Prostate gland (tissue), 2 donors: ENCODE measurements around the gene ATF6B. TPM values are rescaled to one million over a fixed set of nuclear protein-coding genes. Genes with fewer than 3 reads are reported as not detected.

Experiments used
- DNase-seq: peaks from one replicate; pipeline ENCODE4 v3.0.0-alpha.2; 2019; ENCODE audit warnings: low spot score
- H3K27ac ChIP-seq, 2 donors: fragments of 200-600 bp; sonication (generic); 2 replicates each; pipeline ENCODE4 v1.5.1; 2017 to 2019
- H3K27me3 ChIP-seq: fragments of 200-600 bp; sonication (generic); replicated peaks from 2 replicates; pipeline ENCODE4 v1.5.1; 2019; ENCODE audit not compliant: insufficient read depth
- H3K36me3 ChIP-seq, 2 donors: fragments of 200-600 bp; sonication (generic); 1 replicate in 1 of 2; 2 replicates in 1 of 2; pipeline versions ENCODE4 v1.5.1 to v1.8.1; 2017 to 2019
- H3K4me1 ChIP-seq: fragments of 200-600 bp; sonication (generic); replicated peaks from 2 replicates; pipeline ENCODE4 v1.5.1; 2019
- H3K4me3 ChIP-seq, 2 donors: fragments of 200-600 bp; sonication (generic); 2 replicates each; pipeline ENCODE4 v1.5.1; 2017 to 2019
- H3K9me3 ChIP-seq: fragments of 200-600 bp; sonication (generic); 2 replicates; pipeline ENCODE4 v1.5.1; 2017
- CTCF ChIP-seq, 4 experiments: fragments of 200-600 bp in 2 of 4; fragments of 450-650 bp in 2 of 4; sonication (generic) in 2 of 4; IDR thresholded peaks; 1 replicate in 3 of 4; 2 replicates in 1 of 4; pipeline ENCODE4 v1.5.1; 2016 to 2019; ENCODE audit warnings: antibody characterized with exemption in 4 of 4, mild to moderate bottlenecking in 2 of 4, moderate library complexity in 2 of 4
- POLR2A ChIP-seq: fragments of 450-650 bp; IDR thresholded peaks from one replicate; pipeline ENCODE4 v1.6.1; 2016; ENCODE audit warnings: antibody characterized with exemption, mild to moderate bottlenecking
- POLR2AphosphoS5 ChIP-seq: sonication (generic); formaldehyde crosslinking; IDR thresholded peaks from one replicate; pipeline ENCODE4 v1.6.1; 2017; ENCODE audit warnings: antibody characterized with exemption
- WGBS: methylation state at CpG from one replicate; pipeline ENCODE4 v1.1.5; 2018; 5-methylcytosine and 5-hydroxymethylcytosine counted together
- intact Hi-C: fragments of 100-400 bp; cut with DNase I; formaldehyde crosslinking; loops from one replicate; pipeline ENCODE4 v1.14.2; 2022
- total RNA-seq, 2 donors: library from RNA; depleted of rRNA; stranded (reverse); fragments of >200 nt; gene quantifications; one replicate each; pipeline ENCODE4 v1.1.0, GENCODE V29; 2016

Gene ATF6B
- 100 to 1,000 TPM in 1 of 2 donors, 10 to 100 TPM in 1; 70.6 to 132 TPM for total RNA-seq

DNA sequence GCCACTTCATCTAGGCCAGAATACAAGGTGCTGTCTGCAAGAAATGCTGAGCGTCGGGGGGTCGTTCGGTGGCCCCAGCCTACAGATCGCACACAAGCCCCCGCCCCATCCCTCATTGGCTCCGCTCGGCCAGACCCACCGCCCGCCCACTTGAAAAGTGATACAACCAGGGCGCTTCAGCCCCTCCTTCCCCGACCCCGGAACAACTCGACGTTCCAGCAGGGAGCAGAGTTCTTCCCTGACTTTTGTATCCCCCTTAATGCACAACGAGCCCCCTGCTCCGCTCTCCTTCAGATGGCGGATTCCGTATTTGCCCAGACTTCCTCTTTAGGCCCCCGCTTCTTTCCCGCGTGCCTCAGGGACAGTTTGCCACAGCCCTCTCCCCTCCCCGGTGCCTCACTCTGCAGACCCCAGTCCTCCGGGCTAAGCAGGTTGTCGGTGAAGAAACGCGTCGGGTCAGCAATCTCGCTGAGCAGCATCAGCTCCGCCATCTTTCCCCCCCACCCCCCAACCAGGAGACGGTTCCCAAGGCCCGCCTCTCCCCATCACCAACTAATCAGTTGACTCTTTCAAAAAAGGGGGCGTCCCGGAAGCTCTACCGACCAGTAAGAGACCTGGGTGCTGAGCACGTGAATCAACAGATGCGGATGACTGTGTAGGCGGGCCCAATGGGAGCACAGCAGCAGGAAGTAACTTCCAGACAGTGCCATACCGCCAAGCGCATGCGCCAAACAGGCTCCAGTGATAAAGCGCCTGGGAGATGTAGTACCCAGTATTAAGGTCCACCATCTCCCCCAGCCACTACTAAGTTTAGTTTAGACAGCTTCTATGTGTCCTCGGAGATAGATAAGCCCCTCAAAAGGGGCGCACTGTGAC lies at the start of gene ATF6B:
Gene ATF6B, minus strand, starts transcription at position 530 of the 876 bp plus-strand sequence. Its CDS starts 39 bp downstream, at position 491.
- H3K4me3 ChIP-seq = peak within 1 kb of the TSS; percentile 67 to 96
- H3K27ac ChIP-seq = peak within 1 kb of the TSS; percentile 94 to 95
- H3K27me3 ChIP-seq = no peaks in the 10 kb centered on the region
- intact Hi-C loops = no loop called here
- WGBS = under 1% methylated on average over 42 of the region's 44 CpGs
- H3K36me3 ChIP-seq = no peaks in the 10 kb centered on the region
- TF ChIP-seq CTCF (IDR thresholded peaks at IDR 0.05) (peak in 1 of 4 experiments; percentile 11), POLR2AphosphoS5 (peak; percentile 97), POLR2A (peak; percentile 51)
- DNase-seq = peak; percentile 99
- H3K9me3 ChIP-seq = no peaks in the 10 kb centered on the region
- H3K4me1 ChIP-seq = peaks cover 22% of the 10 kb centered on the region

DNA sequence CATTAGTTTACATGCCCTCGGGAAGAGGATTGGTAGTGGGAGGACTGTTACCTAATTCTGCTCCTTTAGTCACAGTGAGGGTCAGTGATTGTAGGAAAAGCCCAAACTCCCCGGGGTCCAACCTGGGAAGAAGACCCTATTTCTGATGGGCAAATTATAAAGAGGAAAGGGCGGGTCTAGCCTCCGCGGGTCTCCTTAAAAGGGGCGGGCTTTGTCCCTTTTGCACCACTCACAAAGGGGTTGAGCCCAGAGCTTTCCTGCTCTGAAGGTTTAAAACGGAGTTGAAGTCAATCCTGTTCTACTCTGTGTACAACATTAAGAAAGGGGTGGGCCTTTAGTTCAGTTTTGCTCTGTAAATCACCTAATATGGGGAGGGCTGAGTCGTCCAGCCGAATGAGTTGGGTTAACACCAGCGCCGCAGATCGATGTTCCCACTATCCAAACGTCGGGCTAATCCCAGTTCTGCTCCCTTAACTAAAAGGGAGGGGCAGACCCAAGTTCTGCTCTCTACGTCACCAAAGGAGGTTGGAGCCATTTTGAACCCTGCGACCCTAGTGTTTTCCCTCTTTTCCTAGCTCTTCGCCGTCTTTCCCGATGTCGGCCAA lies 49.2 kb upstream of the ATF6B start:
- WGBS = 0% methylated on average over 20 of the region's 20 CpGs
- DNase-seq = no peak
- Histone ChIP-seq H3K27me3 (no peaks in the 10 kb centered on the region), H3K27ac (peak overlapping the region; percentile 93), H3K4me3 (peak overlapping the region; percentile 50 to 59), H3K9me3 (no peaks in the 10 kb centered on the region), H3K4me1 (no peaks in the 10 kb centered on the region), H3K36me3 (peaks cover 0 to under 1% of the 10 kb centered on the region in 2 donors)
- TF ChIP-seq CTCF (IDR thresholded peaks at IDR 0.05) (peak in 1 of 4 experiments; percentile 2), POLR2AphosphoS5 (no peak), POLR2A (peak; percentile 54)
- intact Hi-C loops = loop anchor here (5.0 kb wide), 1 partner anchor 280 kb away; the partner anchor contains the start of gene EHMT2

DNA sequence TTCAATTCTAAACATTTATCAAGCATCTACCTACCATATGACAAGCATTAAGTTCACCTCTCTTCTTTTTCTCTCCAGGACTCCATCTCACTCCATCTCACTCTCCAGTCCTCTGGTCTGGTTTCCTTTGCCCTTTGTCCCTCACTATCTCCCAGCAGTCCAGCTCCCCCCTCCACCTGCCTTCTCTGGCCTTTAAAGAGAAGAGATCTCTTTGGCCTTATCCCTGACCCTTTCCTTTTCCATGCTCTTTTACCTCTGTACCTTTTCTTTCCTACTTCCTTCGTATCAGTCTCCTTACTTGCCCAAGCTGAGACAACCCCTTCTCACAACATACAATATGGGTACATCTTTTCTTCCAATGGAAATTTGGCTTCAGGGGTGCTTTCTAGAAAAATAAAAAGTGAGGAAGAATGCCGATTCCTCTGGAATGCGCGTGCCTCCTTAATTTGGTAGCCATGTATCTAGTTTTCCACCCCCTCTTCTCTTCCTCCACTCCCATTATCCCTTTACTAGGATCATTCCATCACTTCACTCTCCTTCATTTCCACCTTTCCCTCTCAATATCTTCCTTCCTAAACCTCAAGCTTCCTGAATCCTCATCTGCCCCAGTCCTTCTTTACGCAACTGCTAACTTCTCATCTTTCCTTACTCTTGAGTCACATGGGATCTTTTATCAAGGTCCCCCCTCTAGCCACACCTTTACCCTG lies 48.6 kb upstream of the ATF6B start:
- peak overlapping the region; percentile 93 for H3K27ac ChIP-seq
- no peaks in the 10 kb centered on the region for H3K4me1 ChIP-seq
- 10% methylated on average over 5 of the region's 5 CpGs for WGBS
- H3K9me3 ChIP-seq = no peaks in the 10 kb centered on the region
- no peaks in the 10 kb centered on the region for H3K36me3 ChIP-seq
- no peak for TF ChIP-seq POLR2AphosphoS5
- TF ChIP-seq CTCF (IDR thresholded peaks at IDR 0.05) = no peak
- no peak for TF ChIP-seq POLR2A
- H3K27me3 ChIP-seq = no peaks in the 10 kb centered on the region
- intact Hi-C loops = loop anchor here (5.0 kb wide), 1 partner anchor 279 kb away; the partner anchor contains the start of gene EHMT2
- peak overlapping the region; percentile 94 for H3K4me3 ChIP-seq
- no peak for DNase-seq

GRCh38 chr6:32175711-32176475 lies 47.8 kb upstream of the ATF6B start, which contains the start of gene AGPAT1:
TSS of gene AGPAT1 (minus strand) at chr6:32176084. CDS start at chr6:32171496, 4,588 bp downstream.
- Histone ChIP-seq H3K27ac (peak within 1 kb of the TSS; percentile 93), H3K4me3 (peak within 1 kb of the TSS; percentile 94), H3K27me3 (no peaks in the 10 kb centered on the region), H3K36me3 (no peaks in the 10 kb centered on the region), H3K4me1 (no peaks in the 10 kb centered on the region), H3K9me3 (no peaks in the 10 kb centered on the region)
- under 1% methylated on average over 27 of the region's 27 CpGs for WGBS
- intact Hi-C loops = loop anchor here (5.0 kb wide), 1 partner anchor 279 kb away; the partner anchor contains the start of gene EHMT2
- TF ChIP-seq CTCF (IDR thresholded peaks at IDR 0.05) (no peak), POLR2AphosphoS5 (peak; percentile 96), POLR2A (peak; percentile 60)
- DNase-seq = peak; percentile 96
